GM23338 (cell line): ENCODE results near the gene CCL20. TPM values are rescaled to one million over a fixed set of nuclear protein-coding genes. Genes with fewer than 3 reads are reported as not detected.

Experiments
- ATAC-seq: fragments of 200-7000 bp; cut with Tn5 transposase; 3 replicates; pipeline ENCODE4 v1.9.1; 2020
- DNase-seq: peaks from one replicate; pipeline ENCODE4 v3.0.0-alpha.2; 2015; ENCODE audit warnings: low spot score
- H2AFZ ChIP-seq: fragments of 200-600 bp; sonication (generic); 2 replicates; pipeline ENCODE4 v1.8.0; 2016; ENCODE audit warnings: antibody characterized with exemption, mild to moderate bottlenecking, moderate library complexity
- H3F3A ChIP-seq: fragments of 200-600 bp; sonication (generic); replicated peaks from 2 replicates; pipeline ENCODE4 v1.8.0; 2017; ENCODE audit warnings: antibody characterized with exemption, mixed run types, low read depth
- H3K27ac ChIP-seq: fragments of 200-600 bp; sonication (generic); 2 replicates; pipeline ENCODE4 v1.6.1; 2016; ENCODE audit warnings: low read depth
- H3K27me3 ChIP-seq: fragments of 200-600 bp; sonication (generic); 2 replicates; pipeline ENCODE4 v1.8.0; 2016; ENCODE audit warnings: mild to moderate bottlenecking, mixed run types, moderate library complexity; ENCODE audit not compliant: insufficient read depth
- H3K36me3 ChIP-seq: fragments of 200-600 bp; sonication (generic); 2 replicates; pipeline ENCODE4 v1.8.0; 2016; ENCODE audit warnings: mild to moderate bottlenecking; ENCODE audit not compliant: insufficient read depth
- H3K4me1 ChIP-seq: fragments of 200-600 bp; sonication (generic); 2 replicates; pipeline ENCODE4 v1.8.0; 2016; ENCODE audit warnings: mild to moderate bottlenecking, moderate library complexity; ENCODE audit not compliant: insufficient read depth
- H3K4me2 ChIP-seq: fragments of 200-600 bp; sonication (generic); 2 replicates; pipeline ENCODE4 v1.7.1; 2017; ENCODE audit warnings: mixed run types
- H3K4me3 ChIP-seq: fragments of 200-600 bp; sonication (generic); 2 replicates; pipeline ENCODE4 v1.6.1; 2016; ENCODE audit warnings: mixed run types
- H3K79me2 ChIP-seq: fragments of 200-600 bp; sonication (generic); replicated peaks from 2 replicates; pipeline ENCODE4 v1.8.0; 2017; ENCODE audit warnings: mild to moderate bottlenecking; ENCODE audit not compliant: insufficient read depth
- H3K9me2 ChIP-seq: fragments of 200-600 bp; sonication (generic); 2 replicates; pipeline ENCODE4 v1.8.0; 2017; ENCODE audit not compliant: insufficient read depth
- H4K20me1 ChIP-seq: fragments of 200-600 bp; sonication (generic); replicated peaks from 2 replicates; pipeline ENCODE4 v1.8.0; 2017; ENCODE audit warnings: mild to moderate bottlenecking; ENCODE audit not compliant: insufficient read depth
- H3K27ac Mint-ChIP-seq: 2 replicates; pipeline ENCODE4 v1.8.0; 2020; ENCODE audit warnings: inconsistent platforms, mild to moderate bottlenecking, moderate library complexity, mixed read lengths
- H3K27me3 Mint-ChIP-seq: 3 replicates; pipeline ENCODE4 v1.8.0; 2022; ENCODE audit warnings: low read depth, mild to moderate bottlenecking, moderate library complexity, mixed read lengths, inconsistent platforms; ENCODE audit not compliant: insufficient read depth, poor library complexity
- H3K36me3 Mint-ChIP-seq: 3 replicates; pipeline ENCODE4 v1.8.0; 2021; ENCODE audit warnings: low read depth, mild to moderate bottlenecking, inconsistent platforms, moderate library complexity, mixed read lengths
- H3K4me1 Mint-ChIP-seq: 3 replicates; pipeline ENCODE4 v1.8.0; 2020; ENCODE audit warnings: mild to moderate bottlenecking, inconsistent platforms, mixed read lengths
- H3K4me3 Mint-ChIP-seq: 3 replicates; pipeline ENCODE4 v1.8.0; 2021; ENCODE audit warnings: moderate library complexity, mild to moderate bottlenecking, inconsistent platforms, mixed read lengths
- H3K9me3 Mint-ChIP-seq: 3 replicates; pipeline ENCODE4 v1.8.0; 2020; ENCODE audit warnings: moderate library complexity, mild to moderate bottlenecking, inconsistent platforms, mixed read lengths
- CREB1 ChIP-seq: fragments of 250-450 bp; sonication (Bioruptor Pico); IDR thresholded peaks from 2 replicates; pipeline ENCODE4 v1.5.0; 2020; ENCODE audit warnings: low read depth, mild to moderate bottlenecking, moderate library complexity
- CTCF ChIP-seq, 2 experiments: fragments of 200-600 bp in 1 of 2; sonication (generic) in 1 of 2; conservative IDR thresholded peaks; 2 replicates each; pipeline versions ENCODE4 v1.5.1 to v1.6.1; 2016 to 2017; ENCODE audit warnings: antibody characterized with exemption in 2 of 2, low read depth in 2 of 2, mild to moderate bottlenecking in 2 of 2, moderate library complexity in 1 of 2
- EZH2 ChIP-seq: fragments of 200-600 bp; sonication (generic); IDR thresholded peaks from one replicate; pipeline ENCODE4 v1.8.0; 2017; ENCODE audit warnings: antibody characterized with exemption, mild to moderate bottlenecking, low read depth; ENCODE audit not compliant: unreplicated experiment
- EZH2phosphoT487 ChIP-seq: fragments of 200-600 bp; sonication (generic); IDR thresholded peaks from one replicate; pipeline ENCODE4 v1.8.1; 2018; ENCODE audit warnings: antibody characterized with exemption; ENCODE audit not compliant: unreplicated experiment
- JUNB ChIP-seq: IDR thresholded peaks from one replicate; pipeline ENCODE4 v1.6.1; 2016; ENCODE audit warnings: antibody characterized with exemption; ENCODE audit not compliant: unreplicated experiment
- NANOG ChIP-seq: IDR thresholded peaks from 2 replicates; pipeline ENCODE4 v1.6.1; 2016; ENCODE audit warnings: antibody characterized with exemption, borderline replicate concordance
- POLR2AphosphoS5 ChIP-seq: IDR thresholded peaks from 2 replicates; pipeline ENCODE4 v1.6.1; 2016; ENCODE audit warnings: antibody characterized with exemption, low read depth
- STAT1 ChIP-seq: IDR thresholded peaks from one replicate; pipeline ENCODE4 v1.6.1; 2016; ENCODE audit warnings: antibody characterized with exemption; ENCODE audit not compliant: unreplicated experiment
- ZNF114 ChIP-seq: fragments of 250-450 bp; sonication (Bioruptor Pico); IDR thresholded peaks from 2 replicates; pipeline ENCODE4 v1.5.0; 2020; ENCODE audit warnings: mild to moderate bottlenecking, moderate library complexity
- ZNF331 ChIP-seq: fragments of 250-450 bp; sonication (Bioruptor Pico); IDR thresholded peaks from 2 replicates; pipeline ENCODE4 v1.5.0; 2020; ENCODE audit warnings: low read depth, mild to moderate bottlenecking, moderate library complexity
- polyA plus RNA-seq: library from polyadenylated mRNA; unstranded; fragments of >200 nt; fragmentation: Nextera tagmentation; extraction: Ambion mirVana; gene quantifications from 2 replicates; pipeline ENCODE4 v1.2.1, GENCODE V29; 2016
- total RNA-seq: library from RNA; depleted of rRNA; stranded (reverse); fragments of >200 nt; shearing (Covaris generic); gene quantifications from 2 replicates; pipeline ENCODE4 v1.2.3, GENCODE V29; 2014
- TF ChIP-seq, protein P1 (sequence below): fragments of 250-450 bp; sonication (Bioruptor Pico); IDR thresholded peaks from 2 replicates; pipeline ENCODE4 v1.5.0; 2020; ENCODE audit warnings: mild to moderate bottlenecking, moderate library complexity
- TF ChIP-seq, protein P2 (sequence below): IDR thresholded peaks from one replicate; pipeline ENCODE4 v1.6.1; 2018; ENCODE audit warnings: antibody characterized with exemption; ENCODE audit not compliant: unreplicated experiment
- TF ChIP-seq, protein P3 (sequence below): IDR thresholded peaks from 2 replicates; pipeline ENCODE4 v1.6.1; 2016; ENCODE audit warnings: antibody characterized with exemption

The CCL20 gene
- total and polyA plus RNA-seq, 2 experiments from 2014 or later: not detected

DNA sequence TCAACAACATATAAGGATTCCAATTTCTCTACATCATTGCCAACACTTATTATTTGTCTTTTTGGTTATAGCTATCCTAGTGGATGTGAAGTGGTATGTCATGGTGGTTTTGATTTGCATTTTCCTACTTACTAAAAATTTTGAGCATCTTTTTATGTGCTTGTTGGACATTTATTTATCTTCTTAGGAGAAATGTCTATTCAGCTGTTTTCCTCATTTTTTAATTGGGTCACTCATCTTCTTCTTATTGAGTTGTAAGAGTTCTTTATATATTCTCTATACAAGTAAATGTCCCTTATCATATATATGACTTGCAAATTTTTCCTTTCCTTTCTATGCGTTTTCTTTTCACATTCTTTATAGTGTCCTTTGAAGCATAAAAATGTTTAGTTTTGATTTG lies 4.7 kb upstream of the CCL20 start:
- H3K79me2 ChIP-seq: no peaks in the 10 kb centered on the region
- H4K20me1 ChIP-seq: no peaks in the 10 kb centered on the region
- no peak for TF ChIP-seq NANOG
- TF ChIP-seq JUNB: no peak
- no peak for TF ChIP-seq CREB1
- TF ChIP-seq EZH2: no peak
- TF ChIP-seq, protein P1, sequence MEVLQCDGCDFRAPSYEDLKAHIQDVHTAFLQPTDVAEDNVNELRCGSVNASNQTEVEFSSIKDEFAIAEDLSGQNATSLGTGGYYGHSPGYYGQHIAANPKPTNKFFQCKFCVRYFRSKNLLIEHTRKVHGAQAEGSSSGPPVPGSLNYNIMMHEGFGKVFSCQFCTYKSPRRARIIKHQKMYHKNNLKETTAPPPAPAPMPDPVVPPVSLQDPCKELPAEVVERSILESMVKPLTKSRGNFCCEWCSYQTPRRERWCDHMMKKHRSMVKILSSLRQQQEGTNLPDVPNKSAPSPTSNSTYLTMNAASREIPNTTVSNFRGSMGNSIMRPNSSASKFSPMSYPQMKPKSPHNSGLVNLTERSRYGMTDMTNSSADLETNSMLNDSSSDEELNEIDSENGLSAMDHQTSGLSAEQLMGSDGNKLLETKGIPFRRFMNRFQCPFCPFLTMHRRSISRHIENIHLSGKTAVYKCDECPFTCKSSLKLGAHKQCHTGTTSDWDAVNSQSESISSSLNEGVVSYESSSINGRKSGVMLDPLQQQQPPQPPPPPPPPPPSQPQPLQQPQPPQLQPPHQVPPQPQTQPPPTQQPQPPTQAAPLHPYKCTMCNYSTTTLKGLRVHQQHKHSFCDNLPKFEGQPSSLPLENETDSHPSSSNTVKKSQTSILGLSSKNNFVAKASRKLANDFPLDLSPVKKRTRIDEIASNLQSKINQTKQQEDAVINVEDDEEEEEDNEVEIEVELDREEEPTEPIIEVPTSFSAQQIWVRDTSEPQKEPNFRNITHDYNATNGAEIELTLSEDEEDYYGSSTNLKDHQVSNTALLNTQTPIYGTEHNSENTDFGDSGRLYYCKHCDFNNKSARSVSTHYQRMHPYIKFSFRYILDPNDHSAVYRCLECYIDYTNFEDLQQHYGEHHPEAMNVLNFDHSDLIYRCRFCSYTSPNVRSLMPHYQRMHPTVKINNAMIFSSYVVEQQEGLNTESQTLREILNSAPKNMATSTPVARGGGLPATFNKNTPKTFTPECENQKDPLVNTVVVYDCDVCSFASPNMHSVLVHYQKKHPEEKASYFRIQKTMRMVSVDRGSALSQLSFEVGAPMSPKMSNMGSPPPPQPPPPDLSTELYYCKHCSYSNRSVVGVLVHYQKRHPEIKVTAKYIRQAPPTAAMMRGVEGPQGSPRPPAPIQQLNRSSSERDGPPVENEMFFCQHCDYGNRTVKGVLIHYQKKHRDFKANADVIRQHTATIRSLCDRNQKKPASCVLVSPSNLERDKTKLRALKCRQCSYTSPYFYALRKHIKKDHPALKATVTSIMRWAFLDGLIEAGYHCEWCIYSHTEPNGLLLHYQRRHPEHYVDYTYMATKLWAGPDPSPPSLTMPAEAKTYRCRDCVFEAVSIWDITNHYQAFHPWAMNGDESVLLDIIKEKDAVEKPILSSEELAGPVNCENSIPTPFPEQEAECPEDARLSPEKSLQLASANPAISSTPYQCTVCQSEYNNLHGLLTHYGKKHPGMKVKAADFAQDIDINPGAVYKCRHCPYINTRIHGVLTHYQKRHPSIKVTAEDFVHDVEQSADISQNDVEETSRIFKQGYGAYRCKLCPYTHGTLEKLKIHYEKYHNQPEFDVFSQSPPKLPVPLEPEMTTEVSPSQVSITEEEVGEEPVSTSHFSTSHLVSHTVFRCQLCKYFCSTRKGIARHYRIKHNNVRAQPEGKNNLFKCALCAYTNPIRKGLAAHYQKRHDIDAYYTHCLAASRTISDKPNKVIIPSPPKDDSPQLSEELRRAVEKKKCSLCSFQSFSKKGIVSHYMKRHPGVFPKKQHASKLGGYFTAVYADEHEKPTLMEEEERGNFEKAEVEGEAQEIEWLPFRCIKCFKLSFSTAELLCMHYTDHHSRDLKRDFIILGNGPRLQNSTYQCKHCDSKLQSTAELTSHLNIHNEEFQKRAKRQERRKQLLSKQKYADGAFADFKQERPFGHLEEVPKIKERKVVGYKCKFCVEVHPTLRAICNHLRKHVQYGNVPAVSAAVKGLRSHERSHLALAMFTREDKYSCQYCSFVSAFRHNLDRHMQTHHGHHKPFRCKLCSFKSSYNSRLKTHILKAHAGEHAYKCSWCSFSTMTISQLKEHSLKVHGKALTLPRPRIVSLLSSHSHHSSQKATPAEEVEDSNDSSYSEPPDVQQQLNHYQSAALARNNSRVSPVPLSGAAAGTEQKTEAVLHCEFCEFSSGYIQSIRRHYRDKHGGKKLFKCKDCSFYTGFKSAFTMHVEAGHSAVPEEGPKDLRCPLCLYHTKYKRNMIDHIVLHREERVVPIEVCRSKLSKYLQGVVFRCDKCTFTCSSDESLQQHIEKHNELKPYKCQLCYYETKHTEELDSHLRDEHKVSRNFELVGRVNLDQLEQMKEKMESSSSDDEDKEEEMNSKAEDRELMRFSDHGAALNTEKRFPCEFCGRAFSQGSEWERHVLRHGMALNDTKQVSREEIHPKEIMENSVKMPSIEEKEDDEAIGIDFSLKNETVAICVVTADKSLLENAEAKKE (CRISPR knock-in tag): no peak
- TF ChIP-seq, protein P2, sequence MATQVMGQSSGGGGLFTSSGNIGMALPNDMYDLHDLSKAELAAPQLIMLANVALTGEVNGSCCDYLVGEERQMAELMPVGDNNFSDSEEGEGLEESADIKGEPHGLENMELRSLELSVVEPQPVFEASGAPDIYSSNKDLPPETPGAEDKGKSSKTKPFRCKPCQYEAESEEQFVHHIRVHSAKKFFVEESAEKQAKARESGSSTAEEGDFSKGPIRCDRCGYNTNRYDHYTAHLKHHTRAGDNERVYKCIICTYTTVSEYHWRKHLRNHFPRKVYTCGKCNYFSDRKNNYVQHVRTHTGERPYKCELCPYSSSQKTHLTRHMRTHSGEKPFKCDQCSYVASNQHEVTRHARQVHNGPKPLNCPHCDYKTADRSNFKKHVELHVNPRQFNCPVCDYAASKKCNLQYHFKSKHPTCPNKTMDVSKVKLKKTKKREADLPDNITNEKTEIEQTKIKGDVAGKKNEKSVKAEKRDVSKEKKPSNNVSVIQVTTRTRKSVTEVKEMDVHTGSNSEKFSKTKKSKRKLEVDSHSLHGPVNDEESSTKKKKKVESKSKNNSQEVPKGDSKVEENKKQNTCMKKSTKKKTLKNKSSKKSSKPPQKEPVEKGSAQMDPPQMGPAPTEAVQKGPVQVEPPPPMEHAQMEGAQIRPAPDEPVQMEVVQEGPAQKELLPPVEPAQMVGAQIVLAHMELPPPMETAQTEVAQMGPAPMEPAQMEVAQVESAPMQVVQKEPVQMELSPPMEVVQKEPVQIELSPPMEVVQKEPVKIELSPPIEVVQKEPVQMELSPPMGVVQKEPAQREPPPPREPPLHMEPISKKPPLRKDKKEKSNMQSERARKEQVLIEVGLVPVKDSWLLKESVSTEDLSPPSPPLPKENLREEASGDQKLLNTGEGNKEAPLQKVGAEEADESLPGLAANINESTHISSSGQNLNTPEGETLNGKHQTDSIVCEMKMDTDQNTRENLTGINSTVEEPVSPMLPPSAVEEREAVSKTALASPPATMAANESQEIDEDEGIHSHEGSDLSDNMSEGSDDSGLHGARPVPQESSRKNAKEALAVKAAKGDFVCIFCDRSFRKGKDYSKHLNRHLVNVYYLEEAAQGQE: no peak
- no peak for TF ChIP-seq EZH2phosphoT487
- TF ChIP-seq ZNF331 (CRISPR knock-in tag): no peak
- TF ChIP-seq ZNF114 (CRISPR knock-in tag): no peak
- no peak for TF ChIP-seq POLR2AphosphoS5
- TF ChIP-seq, protein P3, sequence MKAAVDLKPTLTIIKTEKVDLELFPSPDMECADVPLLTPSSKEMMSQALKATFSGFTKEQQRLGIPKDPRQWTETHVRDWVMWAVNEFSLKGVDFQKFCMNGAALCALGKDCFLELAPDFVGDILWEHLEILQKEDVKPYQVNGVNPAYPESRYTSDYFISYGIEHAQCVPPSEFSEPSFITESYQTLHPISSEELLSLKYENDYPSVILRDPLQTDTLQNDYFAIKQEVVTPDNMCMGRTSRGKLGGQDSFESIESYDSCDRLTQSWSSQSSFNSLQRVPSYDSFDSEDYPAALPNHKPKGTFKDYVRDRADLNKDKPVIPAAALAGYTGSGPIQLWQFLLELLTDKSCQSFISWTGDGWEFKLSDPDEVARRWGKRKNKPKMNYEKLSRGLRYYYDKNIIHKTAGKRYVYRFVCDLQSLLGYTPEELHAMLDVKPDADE: no peak
- TF ChIP-seq STAT1: no peak
- TF ChIP-seq CTCF (conservative IDR thresholded peaks at IDR 0.05; ENCODE audit: low read depth in 2 of 2): no peak
- H3K27me3 ChIP-seq: no peaks in the 10 kb centered on the region
- H3K27ac ChIP-seq: no peak overlapping the region
- ATAC-seq (no peak), DNase-seq (no peak)
- H3F3A ChIP-seq: no peaks in the 10 kb centered on the region
- no peaks in the 10 kb centered on the region for H3K36me3 ChIP-seq
- peaks cover 6% of the 10 kb centered on the region; the same call in 1 of the 2 replicates for H3K9me2 ChIP-seq
- Mint-ChIP-seq H3K27ac (no peak overlapping the region), H3K27me3 (no peaks in the 10 kb centered on the region), H3K4me3 (no peak overlapping the region), H3K4me1 (peaks cover 13% of the 10 kb centered on the region), H3K9me3 (no peaks in the 10 kb centered on the region), H3K36me3 (no peaks in the 10 kb centered on the region)
- no peak overlapping the region for H2AFZ ChIP-seq
- H3K4me3 ChIP-seq: no peak overlapping the region
- no peak overlapping the region for H3K4me2 ChIP-seq
- peaks cover 12% of the 10 kb centered on the region; the same call in 1 of the 2 replicates for H3K4me1 ChIP-seq
